ENCODE data around the gene ZNF511.

The ZNF511 gene

DNA sequence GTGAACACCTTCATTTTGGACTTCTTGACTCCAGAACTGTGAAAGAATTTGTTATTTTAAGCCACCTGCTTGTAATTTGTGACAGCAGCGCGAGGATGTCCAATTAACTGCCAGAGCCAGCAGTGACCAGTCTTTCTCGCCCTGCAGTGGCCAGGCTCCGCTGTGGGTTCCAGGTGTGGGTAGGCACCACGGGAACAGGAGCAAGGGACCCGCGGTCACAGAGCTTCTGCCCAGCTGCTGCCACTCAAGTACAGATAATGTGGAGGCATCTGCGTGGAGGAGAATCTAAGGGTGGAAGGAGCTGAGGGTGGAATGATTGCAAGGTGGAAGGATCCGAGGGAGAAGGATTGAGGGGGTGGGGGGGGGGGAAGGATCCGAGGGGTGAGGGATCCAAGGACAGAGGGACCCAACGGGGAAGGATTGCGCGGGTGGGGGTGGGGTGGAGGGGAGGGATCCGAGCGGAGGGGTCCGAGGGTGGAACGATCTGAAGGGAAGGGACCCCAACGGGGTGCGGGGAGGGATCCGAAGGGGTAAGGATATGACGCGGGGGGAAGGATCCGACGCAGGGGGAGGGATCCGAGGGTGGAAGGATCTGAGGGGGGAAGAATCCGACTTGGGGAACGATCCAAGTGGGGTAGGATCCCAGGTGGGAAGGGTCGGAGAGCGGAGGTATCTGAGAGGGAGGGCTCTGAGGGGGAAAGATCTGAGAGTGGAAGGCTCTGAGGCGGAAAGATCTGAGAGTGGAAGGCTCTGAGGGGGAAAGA lies 24.4 kb downstream of the ZNF511 start:
- in situ Hi-C loops (cut with HindIII; ENCODE audit: low sequenced_read_pairs): no loop called here

DNA sequence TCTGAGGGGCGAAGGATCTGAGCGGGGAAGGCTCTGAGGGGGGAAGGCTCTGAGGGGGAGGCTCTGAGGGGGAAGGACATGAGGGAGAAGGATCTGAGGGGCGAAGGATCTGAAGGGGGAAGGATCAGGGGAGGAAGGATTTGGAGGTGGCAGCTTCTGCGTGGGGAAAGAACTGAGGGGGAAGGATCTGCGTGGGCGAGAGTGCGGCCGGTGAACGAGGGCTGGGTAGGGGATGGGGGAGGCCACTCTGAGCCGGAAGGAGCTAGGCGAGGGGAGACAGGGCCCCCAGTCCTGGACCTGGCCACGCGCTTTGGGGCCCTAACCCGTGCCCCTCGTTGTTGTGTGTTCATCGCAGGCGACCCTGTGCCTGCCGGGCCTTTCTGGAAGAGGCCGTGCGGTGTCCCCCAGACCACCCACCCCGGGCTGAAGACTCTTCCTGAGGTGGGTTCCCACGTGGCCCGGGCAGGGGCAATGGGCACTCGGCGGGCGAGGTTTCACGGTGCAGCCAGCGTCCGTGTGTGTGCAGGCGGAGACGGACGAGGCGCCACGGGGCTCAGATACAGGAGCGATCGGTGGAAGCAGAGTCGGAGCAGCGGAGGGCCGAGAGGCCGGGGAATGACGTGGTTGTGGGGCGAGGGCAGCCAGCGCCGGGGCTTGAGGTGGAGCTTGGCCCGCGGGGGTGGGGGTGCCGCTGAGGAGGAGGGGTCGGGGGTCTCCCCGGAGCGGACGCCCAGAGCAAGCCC lies 26.0 kb downstream of the ZNF511 start:
- in situ Hi-C loops (cut with HindIII; ENCODE audit: low sequenced_read_pairs): no loop called here

DNA sequence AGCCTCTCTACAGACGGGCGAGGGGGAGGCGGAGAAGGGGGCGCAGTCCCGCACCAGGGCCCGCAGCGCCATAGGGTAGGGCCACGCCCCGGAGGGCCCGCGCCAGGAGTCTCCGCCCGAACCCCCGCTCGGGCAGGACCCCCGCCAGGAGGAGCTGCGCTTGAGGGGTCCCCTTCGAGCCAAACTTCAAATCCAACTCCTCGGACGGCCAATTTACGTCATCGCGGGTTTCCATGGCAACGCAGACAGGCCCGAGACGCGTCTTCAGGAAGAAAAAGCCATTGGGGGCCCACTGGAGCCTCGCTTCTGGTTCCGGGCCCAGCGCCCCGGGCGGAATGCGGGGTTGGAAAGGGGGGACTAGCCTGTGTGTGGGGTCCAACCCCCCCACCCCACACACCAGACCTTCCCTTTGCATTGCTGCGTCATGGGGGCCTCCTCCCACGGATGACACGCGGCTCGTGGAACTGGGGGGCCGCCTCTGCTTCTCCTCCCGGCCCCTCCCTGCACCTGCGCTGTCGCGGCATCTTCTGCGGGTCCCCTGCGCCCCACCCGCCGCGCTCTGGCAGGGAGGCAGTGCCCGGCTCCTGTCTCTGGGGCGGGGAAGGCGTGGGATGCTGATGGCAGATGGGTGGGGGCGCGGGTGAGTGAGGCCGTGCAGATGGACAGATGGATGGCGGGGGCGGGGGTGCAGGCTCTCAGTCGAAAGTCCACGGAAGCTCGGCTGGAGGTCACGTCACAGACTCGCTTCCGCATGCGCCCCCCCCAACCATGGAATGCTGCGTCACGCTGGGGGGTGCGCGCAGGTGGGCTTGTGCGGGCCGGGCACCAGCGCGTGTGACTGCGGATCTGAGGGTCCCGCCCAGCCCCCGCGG lies 26.8 kb downstream of the ZNF511 start:
- in situ Hi-C loops (cut with HindIII; ENCODE audit: low sequenced_read_pairs): no loop called here

DNA sequence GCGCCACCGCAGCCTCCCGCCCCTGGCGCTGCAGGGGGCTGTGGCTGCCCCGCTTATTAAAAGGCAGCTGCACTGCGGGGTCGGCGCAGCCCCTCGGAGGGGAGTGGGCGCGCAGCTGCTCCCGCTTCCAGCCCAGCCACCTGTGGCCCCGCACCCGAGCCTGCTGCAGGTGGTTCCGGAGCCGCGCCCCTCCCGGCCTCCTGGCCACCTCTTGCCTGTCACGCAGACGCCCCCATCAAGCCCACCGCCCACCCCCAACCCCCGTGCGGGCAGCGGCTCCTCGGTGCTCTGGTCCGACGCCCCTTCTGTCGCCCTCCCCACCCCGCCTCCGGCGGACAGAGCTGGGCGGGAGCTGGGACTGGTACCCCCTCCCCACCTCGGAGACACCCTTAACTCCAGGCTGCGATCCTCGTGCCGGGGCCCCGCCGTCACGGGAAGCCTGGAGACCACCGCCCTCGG lies 27.4 kb downstream of the ZNF511 start:
- in situ Hi-C loops (cut with HindIII; ENCODE audit: low sequenced_read_pairs): no loop called here

DNA sequence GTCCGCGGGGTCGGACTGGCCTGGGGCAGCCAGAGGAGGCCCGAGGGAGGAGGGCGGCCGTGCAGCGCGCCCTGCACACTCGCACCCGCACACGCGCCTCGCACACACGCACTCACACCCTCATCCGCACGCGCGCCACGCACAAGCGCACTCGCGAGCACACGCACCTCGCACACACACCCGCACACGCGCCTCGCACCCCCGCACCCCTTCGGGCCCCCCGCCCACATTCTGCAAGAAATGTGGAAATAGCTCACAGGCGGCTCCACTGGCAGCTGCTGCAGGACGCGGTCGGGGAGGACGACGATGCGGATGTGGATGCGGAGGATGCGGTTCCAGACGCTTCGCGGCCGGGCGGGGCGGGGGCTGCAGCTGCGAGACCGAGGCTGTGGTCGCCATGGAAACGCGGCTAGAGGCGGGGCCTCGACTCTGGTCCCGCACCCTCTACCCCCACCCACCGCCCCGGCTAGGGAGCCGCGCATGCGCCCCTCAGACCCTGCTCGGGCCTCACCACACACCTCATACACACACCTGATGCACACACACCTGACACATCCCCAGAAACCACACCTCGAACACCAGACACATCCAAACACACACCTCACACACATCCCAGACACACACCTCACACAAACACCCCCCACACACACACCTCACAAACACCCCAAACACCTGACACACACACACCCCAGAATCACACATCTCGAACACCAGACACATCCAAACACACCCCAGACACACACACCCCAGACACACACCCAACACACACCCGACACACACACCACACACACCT lies 28.1 kb downstream of the ZNF511 start, which contains the start of gene CALY:
Gene CALY (minus strand): TSS at position 320 of the 793 bp plus-strand sequence. CDS start 7,907 bp downstream, outside the sequence.
- in situ Hi-C loops (cut with HindIII; ENCODE audit: low sequenced_read_pairs): no loop called here

DNA sequence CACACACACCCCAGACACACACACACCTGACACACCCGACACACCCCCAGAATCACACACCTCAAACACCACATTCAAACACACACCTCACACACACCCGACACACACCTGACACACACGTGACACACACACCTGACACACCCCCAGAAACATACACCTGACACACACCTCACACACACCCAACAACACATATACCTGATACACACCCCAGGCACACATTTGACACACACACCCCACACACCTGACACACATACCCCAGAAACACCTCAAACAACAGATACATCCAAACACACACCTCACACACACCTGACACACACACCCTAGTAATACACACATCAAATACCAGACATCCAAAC lies 28.6 kb downstream of the ZNF511 start:
- in situ Hi-C loops (cut with HindIII; ENCODE audit: low sequenced_read_pairs): no loop called here

DNA sequence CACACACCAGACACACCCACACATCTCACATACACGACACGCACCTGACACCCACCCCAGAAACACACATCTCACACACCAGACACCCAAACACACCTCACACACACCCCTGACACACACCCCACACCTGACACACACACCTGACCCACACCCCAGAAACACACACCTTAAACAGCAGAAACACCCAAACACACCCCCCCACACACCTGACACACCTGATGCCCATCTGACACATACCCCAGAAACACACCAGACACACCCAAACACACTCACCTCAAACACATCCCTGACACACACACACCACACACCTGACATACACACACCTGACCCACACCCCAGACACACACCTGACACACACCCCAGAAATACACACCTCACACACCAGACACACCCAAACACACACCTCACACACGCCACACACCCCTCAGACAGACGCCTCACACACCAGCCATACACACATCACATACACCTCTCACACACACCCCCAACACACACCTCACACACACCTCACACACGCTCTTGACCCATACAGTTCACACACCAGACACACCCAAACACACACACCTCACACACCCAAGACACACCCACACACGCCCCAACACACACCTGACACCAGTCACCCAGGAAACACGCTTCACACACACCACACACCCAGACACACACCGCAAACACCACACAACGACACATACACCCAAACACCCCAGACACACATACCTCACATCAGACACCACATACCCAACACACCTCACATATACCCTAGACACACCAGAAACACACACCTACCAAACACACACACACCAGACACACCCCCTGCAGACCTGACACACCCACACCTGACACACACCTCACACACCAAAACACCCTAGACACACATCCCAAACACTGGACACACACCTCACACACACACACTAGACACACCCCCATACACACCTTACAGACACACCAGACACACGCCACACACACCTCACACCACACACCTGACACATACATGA lies 29.7 kb downstream of the ZNF511 start:
- in situ Hi-C loops (cut with HindIII; ENCODE audit: low sequenced_read_pairs): no loop called here

DNA sequence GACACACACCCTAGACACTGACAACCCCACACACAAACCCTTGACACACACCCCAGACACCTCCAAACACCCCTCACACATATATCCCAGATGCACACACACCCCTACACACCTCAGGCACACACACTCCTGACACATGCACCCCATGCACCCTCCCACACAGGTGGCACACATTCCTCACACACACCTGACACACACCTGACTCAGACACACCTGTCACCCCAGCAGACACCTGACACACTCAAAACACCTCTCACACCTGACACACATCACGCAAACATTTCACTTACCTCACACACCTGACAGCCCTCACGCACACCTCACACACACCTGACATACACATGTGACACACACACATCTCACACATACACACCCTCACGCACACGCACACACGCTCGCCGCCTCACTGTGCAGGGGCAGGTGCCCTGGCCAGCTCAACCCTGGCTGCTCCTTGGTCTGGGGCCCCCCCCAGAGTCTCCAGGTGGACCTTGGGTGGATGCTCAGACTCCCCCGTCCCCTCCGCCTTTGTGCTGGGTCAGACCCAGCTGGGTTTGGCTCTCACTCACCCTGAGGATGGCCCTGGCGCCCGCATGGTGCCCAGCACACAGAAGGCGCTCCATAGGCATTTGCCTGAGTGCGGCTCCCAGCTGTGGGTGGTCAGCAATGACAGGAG lies 31.1 kb downstream of the ZNF511 start:
- in situ Hi-C loops (cut with HindIII; ENCODE audit: low sequenced_read_pairs): no loop called here

DNA sequence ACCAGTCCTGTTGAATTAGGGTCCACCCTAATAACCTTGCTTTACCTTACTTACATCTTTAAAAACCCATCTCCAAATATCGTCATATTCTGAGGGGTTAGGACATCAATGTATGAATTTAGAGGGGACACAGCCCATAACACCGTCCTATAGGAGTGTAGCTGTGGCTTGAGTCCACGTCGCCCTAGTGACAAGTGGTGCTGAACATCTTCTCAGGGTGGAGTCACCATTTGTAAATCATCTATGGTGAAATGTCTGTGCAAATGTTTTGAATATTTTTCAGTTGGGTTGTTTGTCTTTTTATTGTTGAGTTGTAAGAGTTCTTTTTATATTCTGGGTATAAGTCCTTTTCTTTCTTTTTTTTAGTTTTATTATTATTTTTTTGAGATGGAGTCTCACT lies 33.3 kb downstream of the ZNF511 start:
- in situ Hi-C loops (cut with HindIII; ENCODE audit: low sequenced_read_pairs): no loop called here

DNA sequence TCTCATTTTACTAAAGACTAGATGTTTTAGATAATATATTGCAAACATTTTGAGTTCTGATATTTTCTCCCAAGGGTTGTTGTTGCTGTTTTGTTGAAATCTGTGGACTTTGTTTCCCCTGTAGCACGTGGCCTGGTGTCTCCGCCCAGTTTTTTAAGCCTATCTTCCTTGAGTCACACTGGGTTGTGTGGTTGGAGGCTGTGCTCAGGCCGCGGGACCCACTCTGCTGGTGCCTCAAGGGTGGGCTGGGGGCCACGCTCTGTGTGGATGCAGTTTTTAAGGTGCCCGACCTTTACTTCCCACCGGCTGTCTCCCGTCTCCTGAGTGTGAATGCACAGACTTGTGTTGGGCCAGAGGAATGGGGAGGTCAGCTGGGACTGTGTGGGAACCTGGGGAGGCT lies 34.2 kb downstream of the ZNF511 start:
- in situ Hi-C loops (cut with HindIII; ENCODE audit: low sequenced_read_pairs): no loop called here

DNA sequence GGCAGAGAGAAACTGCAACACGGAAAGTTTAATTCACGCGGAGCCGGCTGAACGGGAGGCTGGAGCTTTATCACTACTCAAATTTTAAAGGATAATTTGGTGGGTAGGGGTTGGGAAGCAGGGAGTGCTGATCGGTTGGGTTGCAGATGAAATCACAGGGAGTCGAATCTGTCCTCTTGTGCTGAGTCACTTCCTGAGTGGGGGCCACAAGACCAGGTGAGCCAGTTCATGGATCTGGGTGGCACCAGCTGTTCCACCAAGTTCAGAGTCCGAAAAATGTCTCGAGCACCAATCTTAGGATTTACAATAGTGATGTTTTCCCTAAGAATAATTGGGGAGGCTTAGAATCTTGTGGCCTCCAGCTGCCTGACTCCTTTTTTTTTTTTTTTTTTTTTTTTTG lies 34.8 kb downstream of the ZNF511 start:
- in situ Hi-C loops (cut with HindIII; ENCODE audit: low sequenced_read_pairs): no loop called here

DNA sequence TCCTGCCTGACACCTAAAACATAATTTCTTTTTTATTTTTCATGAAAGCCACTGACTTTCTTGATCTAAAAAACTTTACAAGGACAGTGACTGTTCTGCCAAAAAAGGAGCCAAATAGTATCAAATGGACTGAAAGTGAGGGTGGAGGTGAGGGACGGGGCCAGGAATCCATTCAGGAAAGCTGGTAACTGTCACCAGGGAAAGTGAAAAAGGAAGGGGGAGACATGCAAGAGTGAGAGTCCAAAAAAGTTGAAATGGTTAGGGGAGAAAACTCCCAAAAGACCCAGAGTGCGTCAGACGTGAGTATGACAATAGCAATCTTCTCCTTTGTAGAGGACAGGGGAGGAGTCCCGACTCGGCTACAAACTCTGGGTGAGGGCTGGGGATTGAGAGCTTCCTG lies 35.5 kb downstream of the ZNF511 start:
- in situ Hi-C loops (cut with HindIII; ENCODE audit: low sequenced_read_pairs): no loop called here

DNA sequence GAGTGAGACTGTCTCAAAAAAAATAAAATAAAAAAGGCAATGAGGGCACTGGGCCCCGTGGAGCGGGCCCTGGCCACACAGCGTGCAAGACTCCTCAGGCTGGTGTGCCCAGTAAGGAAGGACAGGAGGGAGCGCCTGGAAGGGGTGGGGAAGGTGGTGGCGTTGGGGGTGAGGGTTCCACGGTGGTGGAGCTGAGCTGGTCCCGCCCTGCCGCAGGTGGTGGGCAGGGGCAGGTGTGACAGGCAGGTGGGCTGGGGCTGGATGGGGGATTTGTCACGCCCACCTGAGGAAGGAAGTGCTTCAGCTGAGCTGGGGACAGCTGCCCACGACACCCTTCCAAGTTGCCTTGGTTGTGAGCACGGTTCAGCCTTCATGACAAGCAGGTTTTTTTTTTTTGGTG lies 37.7 kb downstream of the ZNF511 start:
- in situ Hi-C loops (cut with HindIII; ENCODE audit: low sequenced_read_pairs): no loop called here

DNA sequence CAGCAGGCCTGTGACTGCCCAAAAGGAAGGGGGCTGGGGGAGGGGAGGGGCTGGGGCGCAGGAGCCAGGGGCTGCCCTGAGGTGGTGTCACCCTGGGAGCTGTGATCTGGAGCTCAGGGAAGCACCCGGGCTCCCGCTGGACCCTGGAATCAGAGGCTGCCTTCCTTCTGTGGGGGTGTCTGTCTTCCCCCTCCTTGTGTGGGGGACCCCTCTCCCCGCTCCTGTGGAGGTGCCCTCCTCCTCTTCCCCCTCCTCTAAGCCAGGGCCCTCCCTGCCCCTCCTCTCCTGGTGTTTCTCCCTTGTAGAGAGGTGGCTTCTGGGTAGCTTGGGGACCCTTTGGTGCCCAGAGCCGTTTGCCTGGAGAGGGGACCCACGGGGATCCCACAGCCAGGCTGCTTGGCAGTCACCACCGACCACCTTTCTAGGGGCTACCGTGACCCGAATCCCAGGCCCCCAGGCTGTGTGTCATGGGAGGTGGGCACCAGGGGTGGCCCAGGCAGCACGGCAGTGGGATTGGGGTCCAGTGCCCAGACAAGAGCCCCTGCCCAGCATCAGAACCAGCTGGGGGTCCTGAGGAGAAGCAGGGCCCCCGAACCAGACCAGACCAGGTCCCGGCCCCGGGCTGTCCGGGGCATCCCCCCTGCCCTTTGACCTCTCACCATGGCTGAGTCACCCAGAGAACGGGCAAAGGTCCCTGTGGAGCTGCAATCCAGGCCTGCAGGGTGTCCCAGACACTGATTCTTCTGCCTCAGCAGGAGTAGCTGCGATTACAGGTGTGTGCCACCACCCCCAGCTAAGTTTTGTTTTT lies 39.2 kb downstream of the ZNF511 start:
- in situ Hi-C loops (cut with HindIII; ENCODE audit: low sequenced_read_pairs): no loop called here

DNA sequence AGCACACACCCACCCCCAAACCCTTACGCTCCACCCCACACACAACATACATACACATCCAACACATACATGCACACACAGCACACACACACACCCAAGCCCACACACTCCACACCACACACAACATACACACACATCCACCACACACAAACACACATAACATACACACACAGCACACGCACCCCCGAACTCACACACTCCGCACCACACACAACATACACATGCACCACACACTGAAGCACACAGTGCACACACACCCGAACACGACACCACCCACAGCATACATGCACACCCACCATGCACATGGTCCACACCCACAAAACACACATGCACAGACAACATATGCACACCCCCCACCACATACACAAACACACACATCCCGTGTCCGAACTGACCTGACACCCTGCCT lies 40.5 kb downstream of the ZNF511 start:
- in situ Hi-C loops (cut with HindIII; ENCODE audit: low sequenced_read_pairs): no loop called here

DNA sequence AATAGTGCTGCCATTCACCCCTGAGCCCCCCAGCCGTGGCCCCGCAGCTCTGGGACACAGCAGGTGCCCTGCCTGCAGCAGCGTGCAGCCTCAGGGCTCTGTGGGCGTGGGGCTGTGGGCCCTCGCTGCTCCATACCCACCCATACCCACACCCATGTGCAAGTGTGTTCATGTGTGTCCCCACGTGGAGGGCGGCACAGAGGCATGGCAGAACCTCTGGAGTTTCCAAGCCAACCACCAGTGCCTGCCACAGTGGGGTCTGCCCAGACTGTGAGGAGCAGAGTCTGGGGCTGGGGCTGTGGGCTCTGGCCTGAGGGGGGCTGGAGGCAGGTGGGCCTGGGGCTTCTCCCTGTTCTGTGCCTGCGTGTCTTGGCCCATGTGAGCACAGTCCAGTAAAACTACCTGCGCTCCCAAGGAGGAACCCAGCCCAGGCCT lies 40.9 kb downstream of the ZNF511 start:
- in situ Hi-C loops (cut with HindIII; ENCODE audit: low sequenced_read_pairs): no loop called here

DNA sequence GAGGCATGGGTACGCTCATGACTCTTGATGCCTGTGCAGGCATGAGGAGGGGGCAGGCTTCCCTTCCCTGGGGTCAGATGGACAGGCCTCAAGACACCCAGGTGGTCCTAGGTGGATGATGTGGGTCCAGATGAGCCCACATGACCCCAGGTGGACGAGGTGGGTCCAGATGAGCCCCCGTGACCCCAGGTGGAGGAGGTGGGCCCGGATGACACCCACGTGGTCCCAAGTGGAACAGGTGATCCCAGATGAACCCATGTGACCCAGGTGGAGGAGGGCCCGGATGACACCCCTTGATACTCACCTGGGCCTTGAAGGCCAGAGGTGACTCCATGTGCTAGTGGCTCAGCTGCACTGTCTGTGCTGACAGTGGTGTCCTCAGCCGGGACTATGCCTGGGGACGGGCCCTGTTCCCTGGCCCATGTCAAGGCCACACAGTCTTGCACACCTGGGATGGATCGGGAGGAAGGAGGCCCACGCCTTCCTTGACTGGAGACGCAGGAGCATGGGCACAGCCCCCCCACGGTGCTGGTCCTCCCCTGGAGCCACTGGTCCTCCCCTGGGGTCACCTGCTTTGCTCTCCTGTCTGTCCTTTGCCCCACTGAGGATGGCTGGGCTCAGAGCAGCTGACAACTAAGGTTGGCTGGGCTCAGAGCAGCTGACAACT lies 41.7 kb downstream of the ZNF511 start:
- in situ Hi-C loops (cut with HindIII; ENCODE audit: low sequenced_read_pairs): no loop called here
